ENCODE measurements around the gene TOLLIP. TPM values are rescaled to one million over a fixed set of nuclear protein-coding genes. Genes with fewer than 3 reads are reported as not detected.

TOLLIP gene
- total and polyA plus RNA-seq, 5 donors = 32.6 to 53.6 (median 45.1) TPM

DNA sequence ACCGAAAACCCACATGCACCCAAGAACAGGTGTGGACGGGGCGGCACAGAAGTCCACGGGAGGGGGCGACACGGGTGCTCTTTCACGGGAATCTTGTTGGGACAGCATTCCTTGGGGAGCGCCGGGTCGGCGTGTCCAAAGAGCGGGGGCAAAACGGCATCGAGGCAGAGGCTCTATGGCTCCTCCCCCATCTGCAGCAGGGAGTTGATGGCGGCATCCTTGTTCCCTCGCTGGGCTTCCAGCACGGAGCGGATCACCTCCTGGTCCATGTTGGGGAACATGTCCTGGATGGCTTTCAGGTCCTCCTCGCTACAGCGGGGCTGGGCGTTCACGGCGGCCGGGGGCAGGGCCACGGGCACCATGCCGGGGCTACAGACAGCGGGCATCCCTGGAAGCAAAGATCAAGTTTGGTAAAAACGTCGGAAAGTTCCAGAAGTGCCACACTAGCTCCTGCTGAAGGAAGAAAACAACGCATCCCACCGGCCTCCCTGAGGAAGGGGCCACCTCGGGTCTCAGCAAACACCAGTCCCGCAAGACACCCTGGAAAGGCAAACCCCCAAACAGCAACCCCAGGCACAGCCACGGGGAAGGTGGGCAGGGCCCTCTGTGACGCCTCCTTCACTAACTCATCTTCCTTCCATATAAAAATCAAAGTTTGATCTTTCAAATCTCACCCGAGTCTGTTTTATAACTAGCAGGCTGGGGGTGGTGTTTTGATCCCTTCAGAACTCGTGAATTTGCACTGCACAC is 32.4 kb downstream of the TOLLIP start:
- Histone ChIP-seq H3K27me3 (ENCODE audit: control insufficient read depth, insufficient read depth) (no peaks in the 10 kb centered on the region), H3K9me3 (ENCODE audit: control insufficient read depth, low read length) (no peaks in the 10 kb centered on the region), H3K4me3 (ENCODE audit: low read length) (no peak overlapping the region), H3K27ac (ENCODE audit: low read length) (no peak overlapping the region), H3K4me1 (ENCODE audit: control insufficient read depth, insufficient read depth, low read length) (no peaks in the 10 kb centered on the region)
- 91% methylated on average over 37 of the region's 37 CpGs for WGBS
- DNase-seq (peak in 2 of 3 donors; percentile 41 to 54), ATAC-seq (no peak)
- intact Hi-C loops (cut with DNase I) = no loop called here

DNA sequence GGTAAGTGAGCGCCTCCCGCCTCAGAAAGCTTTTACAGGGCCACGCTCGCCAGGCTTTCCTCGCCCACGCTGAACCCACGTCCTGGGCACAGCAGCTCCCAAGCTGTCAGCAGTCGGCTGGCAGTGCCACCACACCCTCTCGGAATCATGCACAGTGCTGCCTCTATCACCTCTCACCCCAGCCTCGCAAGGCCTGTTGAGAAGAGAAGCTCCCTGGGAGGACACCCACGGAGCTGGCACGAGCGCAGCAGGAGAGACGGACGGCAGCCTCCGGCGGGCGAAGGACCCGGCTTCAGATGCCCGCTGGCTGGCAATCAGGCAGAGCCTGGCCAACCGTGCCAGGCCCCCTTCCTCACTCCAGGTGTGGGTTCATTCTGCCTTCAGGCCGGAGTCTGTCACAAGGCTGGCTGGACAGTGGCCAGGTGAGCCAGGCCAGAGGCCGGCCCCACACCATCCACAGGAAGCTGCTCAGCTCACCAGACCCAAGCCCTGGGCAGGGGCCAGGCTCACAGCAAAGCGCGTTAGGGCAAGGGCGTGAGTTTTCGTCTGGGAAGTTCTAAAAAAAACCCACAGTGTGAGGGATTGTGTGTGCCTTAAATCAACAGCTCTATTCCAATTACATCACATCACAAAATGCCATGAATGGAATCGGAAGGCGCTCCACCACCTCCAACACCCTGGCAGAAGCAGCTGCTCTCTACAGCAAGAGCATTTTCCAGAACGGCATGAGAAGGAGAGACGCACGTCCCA is 33.2 kb downstream of the TOLLIP start:
- intact Hi-C loops (cut with DNase I) = no loop called here
- DNase-seq (peak; percentile 56 to 82 (median 79)), ATAC-seq (peak; percentile 70 to 73)
- H3K9me3 ChIP-seq (ENCODE audit: control insufficient read depth, low read length) = no peaks in the 10 kb centered on the region
- H3K4me1 ChIP-seq (ENCODE audit: control insufficient read depth, insufficient read depth, low read length) = no peaks in the 10 kb centered on the region
- WGBS = 64% methylated on average over 32 of the region's 32 CpGs
- no peak overlapping the region for H3K4me3 ChIP-seq (ENCODE audit: low read length)
- no peaks in the 10 kb centered on the region for H3K27me3 ChIP-seq (ENCODE audit: control insufficient read depth, insufficient read depth)
- H3K27ac ChIP-seq (ENCODE audit: low read length) = peak overlapping the region; percentile 18

DNA sequence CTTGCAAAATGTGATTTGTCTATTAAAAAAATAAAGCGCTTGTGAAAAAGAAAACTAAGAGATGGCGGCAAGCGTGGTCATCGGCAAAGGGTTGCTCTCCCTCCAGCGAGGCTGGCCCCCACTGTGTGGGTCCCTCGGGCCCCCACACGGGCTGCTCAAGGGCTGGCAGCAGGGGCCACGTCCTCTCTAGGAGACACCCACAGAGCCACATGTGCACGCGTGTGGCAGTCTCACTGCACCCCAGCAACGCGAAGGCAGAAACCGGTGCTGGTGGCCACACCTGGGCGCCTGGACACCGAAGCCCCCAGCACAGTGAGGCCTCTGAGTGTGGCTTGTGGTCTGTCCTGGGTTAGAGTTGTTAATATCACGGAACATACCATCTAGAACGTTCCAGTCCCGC is 34.4 kb downstream of the TOLLIP start:
- Histone ChIP-seq H3K27ac (ENCODE audit: low read length) (no peak overlapping the region), H3K9me3 (ENCODE audit: control insufficient read depth, low read length) (no peaks in the 10 kb centered on the region), H3K27me3 (ENCODE audit: control insufficient read depth, insufficient read depth) (no peaks in the 10 kb centered on the region), H3K4me3 (ENCODE audit: low read length) (no peak overlapping the region), H3K4me1 (ENCODE audit: control insufficient read depth, insufficient read depth, low read length) (no peaks in the 10 kb centered on the region)
- intact Hi-C loops (cut with DNase I) = no loop called here
- WGBS = 87% methylated on average over 18 of the region's 18 CpGs
- ATAC-seq (no peak), DNase-seq (peak in 2 of 3 donors; percentile 32 to 52)

DNA sequence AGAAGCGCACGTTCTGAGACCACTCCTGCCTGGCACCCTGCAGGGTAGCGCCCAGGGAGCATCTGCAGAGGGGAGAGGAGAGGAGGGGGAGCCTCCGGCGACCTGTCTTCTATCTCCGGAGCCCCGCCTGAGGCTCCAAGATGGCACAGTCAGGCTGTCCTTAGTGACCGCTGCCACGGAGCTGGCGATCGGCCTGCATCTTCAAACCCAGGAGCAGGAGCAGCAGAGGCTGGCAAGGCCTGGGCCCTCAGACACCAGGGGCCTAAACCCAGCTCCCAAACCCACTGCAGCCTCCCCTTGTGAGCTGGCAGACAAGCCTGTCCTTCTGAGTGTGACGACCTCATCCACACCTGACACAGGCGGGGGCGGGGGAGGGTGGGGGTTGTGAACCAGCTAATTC is 34.9 kb downstream of the TOLLIP start:
- ATAC-seq (no peak), DNase-seq (peak in 2 of 3 donors; percentile 41 to 48)
- Histone ChIP-seq H3K27me3 (ENCODE audit: control insufficient read depth, insufficient read depth) (no peaks in the 10 kb centered on the region), H3K9me3 (ENCODE audit: control insufficient read depth, low read length) (no peaks in the 10 kb centered on the region), H3K4me1 (ENCODE audit: control insufficient read depth, insufficient read depth, low read length) (no peaks in the 10 kb centered on the region), H3K27ac (ENCODE audit: low read length) (no peak overlapping the region), H3K4me3 (ENCODE audit: low read length) (no peak overlapping the region)
- intact Hi-C loops (cut with DNase I) = no loop called here
- WGBS = 89% methylated on average over 14 of the region's 14 CpGs

DNA sequence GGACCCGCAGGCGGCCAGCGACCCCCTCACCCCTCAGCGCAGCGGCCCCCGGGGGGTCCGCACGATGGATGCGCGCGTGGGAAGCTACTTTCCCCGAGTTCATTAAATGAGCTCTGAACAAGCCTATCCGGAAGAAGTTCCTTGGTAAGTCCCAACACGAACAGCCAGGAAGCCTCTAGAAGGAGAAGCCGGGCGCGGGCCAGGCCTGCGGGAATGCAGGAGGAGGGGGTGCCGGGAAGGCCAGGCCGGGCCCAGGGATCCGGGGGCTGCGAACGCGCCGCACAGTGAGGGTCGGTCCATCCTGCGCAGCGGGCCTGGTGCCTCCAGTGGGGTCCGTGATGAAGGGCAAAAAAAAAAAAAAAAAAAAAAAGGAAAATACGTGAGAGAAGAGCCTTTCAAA is 36.9 kb downstream of the TOLLIP start:
- no peak overlapping the region for H3K4me3 ChIP-seq (ENCODE audit: low read length)
- WGBS = 94% methylated on average over 30 of the region's 30 CpGs
- H3K27ac ChIP-seq (ENCODE audit: low read length) = no peak overlapping the region
- no peaks in the 10 kb centered on the region for H3K9me3 ChIP-seq (ENCODE audit: control insufficient read depth, low read length)
- no peaks in the 10 kb centered on the region for H3K4me1 ChIP-seq (ENCODE audit: control insufficient read depth, insufficient read depth, low read length)
- intact Hi-C loops (cut with DNase I) = no loop called here
- no peaks in the 10 kb centered on the region for H3K27me3 ChIP-seq (ENCODE audit: control insufficient read depth, insufficient read depth)
- DNase-seq (peak in 2 of 3 donors; percentile 35 to 46), ATAC-seq (no peak)

DNA sequence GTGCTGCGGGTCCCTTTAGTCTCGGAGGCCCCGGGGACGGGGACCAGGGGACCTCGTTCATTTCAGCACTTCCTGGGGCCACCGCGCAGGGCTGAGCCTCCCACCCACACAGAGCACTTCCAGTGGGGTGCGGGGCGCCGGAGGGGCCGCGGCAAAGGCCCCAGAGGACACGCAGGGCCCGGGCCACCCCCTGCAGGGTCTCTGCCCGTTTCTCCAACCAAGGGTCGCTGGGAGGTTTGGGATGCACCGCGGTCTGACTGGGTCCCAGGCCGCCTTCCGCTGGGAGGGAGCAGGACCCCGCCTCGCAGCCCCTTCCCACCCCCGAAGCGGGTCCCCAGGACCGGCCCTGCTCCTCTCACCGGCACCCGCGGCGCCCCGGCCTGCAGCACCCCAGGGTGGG is 37.5 kb downstream of the TOLLIP start:
- intact Hi-C loops (cut with DNase I) = no loop called here
- WGBS = 90% methylated on average over 30 of the region's 30 CpGs
- H3K27ac ChIP-seq (ENCODE audit: low read length) = no peak overlapping the region
- no peaks in the 10 kb centered on the region for H3K4me1 ChIP-seq (ENCODE audit: control insufficient read depth, insufficient read depth, low read length)
- H3K9me3 ChIP-seq (ENCODE audit: control insufficient read depth, low read length) = no peaks in the 10 kb centered on the region
- DNase-seq (peak in 2 of 3 donors; percentile 30 to 68), ATAC-seq (peak in 1 of 2 donors; percentile 13)
- H3K4me3 ChIP-seq (ENCODE audit: low read length) = no peak overlapping the region
- no peaks in the 10 kb centered on the region for H3K27me3 ChIP-seq (ENCODE audit: control insufficient read depth, insufficient read depth)

DNA sequence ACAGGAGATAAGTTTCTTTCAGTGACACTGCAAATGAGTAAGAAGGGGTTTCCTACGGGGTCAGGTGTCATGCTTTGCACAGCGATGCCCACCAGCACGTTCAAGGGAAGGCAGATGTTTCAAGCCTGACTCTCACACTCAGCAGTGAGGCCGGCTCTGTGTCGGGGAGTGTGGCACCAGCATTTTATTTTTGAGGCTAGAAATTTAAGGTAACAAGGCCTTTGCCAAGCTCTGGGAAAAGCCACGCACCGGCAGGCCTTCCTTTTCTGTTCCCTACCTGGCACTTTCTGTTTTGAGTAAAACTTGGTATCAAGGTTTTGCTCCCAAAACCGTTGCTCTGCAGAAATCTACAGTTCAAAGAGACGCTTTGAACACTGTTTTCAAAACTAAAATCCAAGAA is 38.0 kb downstream of the TOLLIP start:
- no peak overlapping the region for H3K4me3 ChIP-seq (ENCODE audit: low read length)
- intact Hi-C loops (cut with DNase I) = no loop called here
- ATAC-seq = no peak
- WGBS = 71% methylated on average over 9 of the region's 9 CpGs
- H3K4me1 ChIP-seq (ENCODE audit: control insufficient read depth, insufficient read depth, low read length) = no peaks in the 10 kb centered on the region
- H3K27ac ChIP-seq (ENCODE audit: low read length) = no peak overlapping the region
- H3K27me3 ChIP-seq (ENCODE audit: control insufficient read depth, insufficient read depth) = no peaks in the 10 kb centered on the region
- no peaks in the 10 kb centered on the region for H3K9me3 ChIP-seq (ENCODE audit: control insufficient read depth, low read length)
- peak in 2 of 3 donors; percentile 5 to 24 for DNase-seq

DNA sequence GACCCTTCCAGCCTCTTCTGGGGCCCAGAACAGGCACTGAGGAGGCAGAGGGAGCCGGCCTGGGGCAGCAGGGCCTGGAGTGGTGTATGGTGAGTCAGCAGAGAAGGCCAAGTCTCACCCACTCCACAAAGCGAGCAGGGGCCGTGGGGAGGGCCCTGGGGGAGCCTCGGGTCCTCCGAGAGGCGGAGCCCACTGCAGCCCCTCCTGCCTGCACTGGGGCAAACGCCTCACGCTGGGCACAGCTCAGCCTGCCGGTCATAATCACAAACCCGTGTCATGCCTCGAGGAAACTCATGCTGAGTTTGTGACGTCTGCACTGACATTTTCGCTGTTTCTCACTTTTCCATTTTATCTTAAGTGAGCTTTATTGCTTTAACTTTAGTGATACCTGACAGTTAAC is 38.4 kb downstream of the TOLLIP start:
- H3K27me3 ChIP-seq (ENCODE audit: control insufficient read depth, insufficient read depth) = no peaks in the 10 kb centered on the region
- intact Hi-C loops (cut with DNase I) = no loop called here
- H3K4me1 ChIP-seq (ENCODE audit: control insufficient read depth, insufficient read depth, low read length) = no peaks in the 10 kb centered on the region
- H3K27ac ChIP-seq (ENCODE audit: low read length) = no peak overlapping the region
- WGBS = 47% methylated on average over 13 of the region's 13 CpGs
- no peak overlapping the region for H3K4me3 ChIP-seq (ENCODE audit: low read length)
- ATAC-seq = peak in 1 of 2 donors; percentile 23
- H3K9me3 ChIP-seq (ENCODE audit: control insufficient read depth, low read length) = no peaks in the 10 kb centered on the region
- DNase-seq = peak in 2 of 3 donors; percentile 28 to 45

DNA sequence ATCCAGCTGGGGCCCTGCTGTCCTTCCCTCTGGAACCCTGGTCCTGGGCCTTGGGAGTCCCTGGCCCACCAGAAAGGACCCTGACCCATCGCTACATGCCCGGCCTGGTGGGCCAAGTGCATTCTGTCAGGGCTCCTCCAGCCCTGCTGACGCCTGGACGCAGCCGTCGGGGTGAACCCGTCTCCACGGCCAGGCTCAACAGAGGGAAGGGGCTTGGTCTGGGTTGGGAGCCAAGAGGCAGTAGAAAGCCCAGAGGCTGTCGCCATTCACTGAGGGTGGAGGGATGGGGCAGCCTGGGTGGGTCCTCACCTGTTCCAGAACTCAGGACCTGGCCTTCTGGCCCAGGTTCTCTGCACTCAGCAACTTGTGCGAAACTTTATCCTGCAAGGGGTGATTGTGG is 39.0 kb downstream of the TOLLIP start:
- WGBS = 89% methylated on average over 10 of the region's 10 CpGs
- no peaks in the 10 kb centered on the region for H3K27me3 ChIP-seq (ENCODE audit: control insufficient read depth, insufficient read depth)
- no peaks in the 10 kb centered on the region for H3K9me3 ChIP-seq (ENCODE audit: control insufficient read depth, low read length)
- ATAC-seq (peak; percentile 6 to 8), DNase-seq (peak in 2 of 3 donors; percentile 18 to 36)
- H3K27ac ChIP-seq (ENCODE audit: low read length) = no peak overlapping the region
- H3K4me1 ChIP-seq (ENCODE audit: control insufficient read depth, insufficient read depth, low read length) = no peaks in the 10 kb centered on the region
- intact Hi-C loops (cut with DNase I) = no loop called here
- no peak overlapping the region for H3K4me3 ChIP-seq (ENCODE audit: low read length)

DNA sequence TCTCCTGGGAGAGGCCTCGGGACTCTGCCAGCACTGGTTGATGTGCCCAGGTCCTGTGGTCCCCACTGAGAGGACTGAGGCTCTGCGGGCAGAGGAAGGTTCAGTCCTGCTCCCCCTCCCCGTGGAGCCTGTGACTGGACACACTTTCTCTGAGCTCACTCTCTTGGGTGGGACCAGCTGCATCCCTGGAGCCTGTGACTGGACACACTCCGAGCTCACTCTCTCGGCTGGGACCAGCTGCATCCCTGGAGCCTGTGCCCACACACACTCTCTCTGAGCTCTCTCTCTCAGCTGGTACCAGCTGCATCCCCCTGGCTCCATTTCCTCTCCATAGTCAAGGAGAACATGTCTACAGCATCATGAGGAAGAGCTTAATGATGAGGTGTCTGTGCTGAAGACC is 39.5 kb downstream of the TOLLIP start:
- no peaks in the 10 kb centered on the region for H3K9me3 ChIP-seq (ENCODE audit: control insufficient read depth, low read length)
- 88% methylated on average over 5 of the region's 5 CpGs for WGBS
- intact Hi-C loops (cut with DNase I) = no loop called here
- H3K4me3 ChIP-seq (ENCODE audit: low read length) = no peak overlapping the region
- no peak for ATAC-seq
- H3K4me1 ChIP-seq (ENCODE audit: control insufficient read depth, insufficient read depth, low read length) = no peaks in the 10 kb centered on the region
- H3K27me3 ChIP-seq (ENCODE audit: control insufficient read depth, insufficient read depth) = no peaks in the 10 kb centered on the region
- no peak overlapping the region for H3K27ac ChIP-seq (ENCODE audit: low read length)
- DNase-seq = peak in 2 of 3 donors; percentile 21 to 28

DNA sequence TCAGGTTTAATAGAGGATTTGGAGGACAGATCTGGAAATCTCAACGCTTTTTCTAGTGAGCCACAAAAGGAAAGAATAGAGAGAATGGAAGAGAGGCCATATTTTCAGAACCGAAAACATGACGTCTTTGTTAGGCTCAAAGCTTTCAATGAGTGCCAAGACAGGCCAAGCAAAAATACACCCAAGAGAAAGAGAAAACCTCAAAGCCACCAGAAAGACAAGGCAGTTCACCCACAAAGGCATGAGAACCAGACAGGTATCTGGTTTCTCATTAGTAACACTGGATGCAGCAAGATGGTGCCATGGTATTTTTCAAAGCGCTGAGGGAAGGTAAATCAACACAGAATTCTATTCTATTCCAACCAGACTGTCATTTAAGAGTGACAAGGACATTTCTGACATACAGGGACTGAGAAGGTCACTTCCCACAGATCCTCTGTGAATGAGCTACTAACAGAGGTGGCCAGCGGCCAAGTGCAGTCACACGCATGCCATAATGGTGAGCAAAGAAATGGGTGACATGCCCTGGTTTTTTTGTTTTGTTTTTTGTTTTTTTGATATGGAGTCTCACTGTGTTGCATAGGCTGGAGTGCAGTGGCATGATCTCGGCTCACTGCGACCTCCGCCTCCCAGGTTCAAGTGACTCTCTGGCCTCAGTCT is 41.9 kb downstream of the TOLLIP start:
- peaks cover 3% of the 10 kb centered on the region for H3K4me1 ChIP-seq (ENCODE audit: control insufficient read depth, insufficient read depth, low read length)
- H3K27me3 ChIP-seq (ENCODE audit: control insufficient read depth, insufficient read depth) = no peaks in the 10 kb centered on the region
- H3K27ac ChIP-seq (ENCODE audit: low read length) = no peak overlapping the region
- H3K4me3 ChIP-seq (ENCODE audit: low read length) = no peak overlapping the region
- WGBS = 79% methylated on average over 9 of the region's 9 CpGs
- no peak for ATAC-seq
- intact Hi-C loops (cut with DNase I) = no loop called here
- DNase-seq = peak in 2 of 3 donors; percentile 56 to 65
- no peaks in the 10 kb centered on the region for H3K9me3 ChIP-seq (ENCODE audit: control insufficient read depth, low read length)
